ENCODE results near the gene MCC. TPM values are rescaled to one million over a fixed set of nuclear protein-coding genes. Genes with fewer than 3 reads are reported as not detected.

MCC gene
- total RNA-seq, 1 donor from 2014 or later = 22.7 TPM

DNA sequence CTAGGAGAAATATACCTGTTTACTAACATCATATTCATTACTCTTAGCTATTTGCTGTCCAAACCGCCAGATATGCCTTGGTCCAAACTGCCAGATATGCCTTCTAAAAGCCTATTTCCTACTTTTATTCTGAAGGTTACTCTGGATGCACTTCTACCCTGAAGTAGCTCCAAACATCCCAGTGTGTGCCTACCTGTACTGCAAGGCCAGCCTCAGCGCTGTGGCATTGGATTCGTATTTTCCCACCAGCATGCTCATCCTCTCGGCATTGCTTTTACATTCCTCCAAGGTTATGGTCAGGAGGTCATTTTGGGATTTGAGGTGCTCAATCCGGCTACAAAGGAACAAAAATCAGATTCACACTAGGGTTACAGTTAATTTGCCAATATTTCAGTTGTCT lies 417.4 kb downstream of the MCC start:
- no peak for DNase-seq (ENCODE audit: low spot score)
- Mint-ChIP-seq H3K36me3 (ENCODE audit: low read depth, unreplicated experiment) (peaks cover 33% of the 10 kb centered on the region), H3K9me3 (ENCODE audit: unreplicated experiment) (no peaks in the 10 kb centered on the region), H3K27me3 (ENCODE audit: unreplicated experiment) (peaks cover 8% of the 10 kb centered on the region), H3K27ac (ENCODE audit: unreplicated experiment) (no peak overlapping the region), H3K4me3 (ENCODE audit: unreplicated experiment) (no peak overlapping the region), H3K4me1 (ENCODE audit: unreplicated experiment) (peaks cover 21% of the 10 kb centered on the region)
- no peak for TF ChIP-seq CTCF (IDR thresholded peaks at IDR 0.05; ENCODE audit: unreplicated experiment)

- H3K36me3 Mint-ChIP-seq (ENCODE audit: low read depth, unreplicated experiment) = peaks cover 37% of the 10 kb centered on the region
- H3K9me3 Mint-ChIP-seq (ENCODE audit: unreplicated experiment) = no peaks in the 10 kb centered on the region
- no peak overlapping the region for H3K27ac Mint-ChIP-seq (ENCODE audit: unreplicated experiment)
- DNase-seq (ENCODE audit: low spot score) = no peak
- H3K27me3 Mint-ChIP-seq (ENCODE audit: unreplicated experiment) = peaks cover 6% of the 10 kb centered on the region
- TF ChIP-seq CTCF (IDR thresholded peaks at IDR 0.05; ENCODE audit: unreplicated experiment) = no peak
- no peak overlapping the region for H3K4me3 Mint-ChIP-seq (ENCODE audit: unreplicated experiment)
- H3K4me1 Mint-ChIP-seq (ENCODE audit: unreplicated experiment) = peaks cover 21% of the 10 kb centered on the region
Measured at GRCh38 chr5:113068559-113068958, 419.7 kb downstream of the MCC start.

DNA sequence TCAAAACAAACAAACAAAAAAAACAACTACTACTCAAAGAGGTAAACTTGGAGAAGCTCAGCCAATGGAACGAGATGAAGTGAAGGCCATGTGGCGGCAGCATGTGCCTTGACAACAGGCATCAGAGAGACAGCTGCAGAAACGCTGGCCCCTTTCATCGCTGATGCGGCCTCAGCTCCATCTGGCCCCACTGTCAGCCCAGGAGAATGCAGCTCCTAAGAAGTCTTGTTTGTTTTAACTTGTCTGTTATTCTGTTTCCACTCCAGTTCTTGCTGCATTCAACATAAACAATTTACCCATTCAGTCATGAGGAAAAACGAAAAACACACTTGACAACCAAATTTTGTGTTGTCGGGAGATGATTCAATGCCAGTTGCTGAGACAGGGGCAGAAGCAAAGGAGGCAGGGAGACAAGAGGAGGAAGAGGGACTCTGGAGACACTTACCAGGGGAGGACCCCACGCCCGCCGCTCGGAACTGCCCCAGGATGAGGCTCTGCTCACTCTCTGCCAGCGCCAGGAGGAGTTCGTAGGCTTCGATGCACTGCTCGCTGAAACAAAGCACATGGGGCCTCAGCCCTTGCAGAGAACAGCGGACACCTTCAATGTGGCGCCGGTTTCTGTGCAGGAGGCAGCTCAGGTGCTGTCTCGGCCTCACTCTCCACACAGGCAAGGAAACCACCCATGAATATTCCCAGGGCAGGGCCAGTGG lies 420.5 kb downstream of the MCC start:
- Mint-ChIP-seq H3K27ac (ENCODE audit: unreplicated experiment) (no peak overlapping the region), H3K27me3 (ENCODE audit: unreplicated experiment) (peaks cover 6% of the 10 kb centered on the region), H3K4me1 (ENCODE audit: unreplicated experiment) (peaks cover 19% of the 10 kb centered on the region), H3K9me3 (ENCODE audit: unreplicated experiment) (no peaks in the 10 kb centered on the region), H3K4me3 (ENCODE audit: unreplicated experiment) (no peak overlapping the region), H3K36me3 (ENCODE audit: low read depth, unreplicated experiment) (peaks cover 38% of the 10 kb centered on the region)
- DNase-seq (ENCODE audit: low spot score) = no peak
- no peak for TF ChIP-seq CTCF (IDR thresholded peaks at IDR 0.05; ENCODE audit: unreplicated experiment)

DNA sequence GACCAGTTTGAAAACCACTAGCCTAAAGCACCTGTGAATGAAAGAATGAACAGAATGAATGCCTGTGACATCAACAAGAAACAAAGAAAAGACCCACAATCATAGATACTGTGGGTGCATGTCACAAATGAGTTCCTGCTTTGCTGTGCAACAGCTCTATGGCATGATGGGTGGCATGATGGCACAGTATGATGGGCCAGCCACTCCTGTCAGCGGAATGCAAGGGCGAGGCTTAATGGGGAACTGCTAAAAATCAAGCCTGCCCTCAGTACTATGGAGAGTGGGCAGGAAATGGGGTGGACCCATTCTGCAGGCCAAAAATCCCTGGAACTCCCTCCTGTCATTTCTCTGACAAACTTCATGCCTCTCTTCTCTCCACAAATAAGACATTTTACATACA lies 422.6 kb downstream of the MCC start:
- H3K36me3 Mint-ChIP-seq (ENCODE audit: low read depth, unreplicated experiment) = peaks cover 44% of the 10 kb centered on the region
- H3K27me3 Mint-ChIP-seq (ENCODE audit: unreplicated experiment) = peaks cover 6% of the 10 kb centered on the region
- DNase-seq (ENCODE audit: low spot score) = no peak
- H3K9me3 Mint-ChIP-seq (ENCODE audit: unreplicated experiment) = no peaks in the 10 kb centered on the region
- TF ChIP-seq CTCF (IDR thresholded peaks at IDR 0.05; ENCODE audit: unreplicated experiment) = no peak
- H3K4me1 Mint-ChIP-seq (ENCODE audit: unreplicated experiment) = peaks cover 10% of the 10 kb centered on the region
- H3K27ac Mint-ChIP-seq (ENCODE audit: unreplicated experiment) = no peak overlapping the region
- H3K4me3 Mint-ChIP-seq (ENCODE audit: unreplicated experiment) = no peak overlapping the region

DNA sequence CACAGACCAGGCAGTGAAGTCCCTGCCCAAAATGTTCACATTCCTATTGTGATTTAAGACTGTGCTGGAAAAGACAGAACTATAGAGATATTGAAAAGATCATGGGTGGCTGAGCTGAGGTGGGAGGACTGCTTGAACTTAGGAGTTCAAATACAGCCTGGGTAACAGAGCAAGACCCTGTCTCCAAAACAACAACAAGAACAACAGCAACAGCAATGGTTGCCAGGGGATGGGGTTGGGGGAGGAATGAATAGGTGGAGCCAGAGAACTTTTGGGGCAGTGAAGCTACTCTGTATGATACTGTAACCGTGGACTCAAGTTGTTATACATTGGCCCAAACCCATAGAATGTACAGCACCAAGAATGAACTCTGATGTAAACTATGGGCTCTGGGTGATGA lies 423.4 kb downstream of the MCC start:
- no peak for DNase-seq (ENCODE audit: low spot score)
- Mint-ChIP-seq H3K4me1 (ENCODE audit: unreplicated experiment) (peaks cover 11% of the 10 kb centered on the region), H3K27me3 (ENCODE audit: unreplicated experiment) (peaks cover 6% of the 10 kb centered on the region), H3K9me3 (ENCODE audit: unreplicated experiment) (no peaks in the 10 kb centered on the region), H3K36me3 (ENCODE audit: low read depth, unreplicated experiment) (peaks cover 46% of the 10 kb centered on the region), H3K4me3 (ENCODE audit: unreplicated experiment) (no peak overlapping the region), H3K27ac (ENCODE audit: unreplicated experiment) (no peak overlapping the region)
- no peak for TF ChIP-seq CTCF (IDR thresholded peaks at IDR 0.05; ENCODE audit: unreplicated experiment)

All from endothelial cell (in vitro differentiated cells).